GM11168 (cell line): Measurements from ENCODE around the gene TRIB2.
"Not testable (repeated sequence)": the region's sequence is repeated elsewhere in the genome, so short reads cannot be mapped to it uniquely, and the experiment has no call there.

Source experiments
- in situ Hi-C: fragments of 300-500 bp; cut with MboI; formaldehyde crosslinking; loops from one replicate; pipeline ENCODE4 v1.12.0; 2022; ENCODE audit warnings: low sequenced_read_pairs; ENCODE audit not compliant: unreplicated experiment

Gene TRIB2

DNA sequence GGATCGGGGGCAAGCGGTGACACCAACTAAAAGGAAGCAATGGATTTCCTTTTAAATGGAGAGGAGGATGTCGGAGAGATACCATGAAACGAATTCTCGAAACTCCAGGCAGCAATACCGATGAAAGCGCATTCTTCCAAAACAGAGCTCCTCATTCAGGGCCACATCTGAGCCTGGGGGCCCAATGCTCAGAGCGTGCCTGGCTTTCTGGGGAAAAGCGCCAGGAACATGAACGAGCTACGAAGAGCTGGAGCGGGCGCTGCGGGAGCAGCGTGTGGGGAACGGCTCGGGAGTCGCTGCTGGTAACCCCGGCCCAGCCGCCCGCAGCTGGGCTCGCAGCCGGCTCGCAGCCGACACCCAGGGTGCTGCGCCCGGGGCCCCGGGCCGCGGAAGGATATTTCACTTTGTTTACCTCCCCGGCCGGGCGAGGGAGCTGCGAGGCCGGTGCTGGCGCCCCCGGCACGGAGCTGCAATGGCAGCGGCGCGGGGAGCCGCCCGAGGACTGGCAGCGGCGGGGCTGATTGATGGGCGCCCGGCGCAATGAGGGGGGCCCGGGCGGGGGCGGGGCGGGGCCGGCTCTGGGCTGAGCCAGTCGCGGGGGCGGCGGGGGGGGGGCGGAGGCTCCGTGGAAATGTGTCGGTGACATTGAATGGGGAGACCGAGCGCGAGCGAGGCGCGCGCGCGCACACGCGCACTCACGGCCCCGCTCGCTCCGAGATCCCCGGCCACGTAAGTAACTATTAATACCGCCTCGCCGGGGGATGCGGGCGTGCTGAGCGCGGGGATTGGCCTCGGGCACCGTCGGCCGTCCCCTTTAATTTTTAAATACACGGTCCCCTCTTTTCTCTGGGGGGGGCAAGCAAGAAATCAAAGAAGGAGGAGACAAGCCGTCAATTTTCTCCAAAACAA lies at the start of gene TRIB2:
Gene TRIB2, plus strand, starts transcription at position 655 of the 909 bp plus-strand sequence. CDS start 1,372 bp downstream, outside the sequence.
- in situ Hi-C loops: loop anchor here (25.0 kb wide), 4 partner anchors 304 to 854 kb away; no protein-coding TSS in a partner anchor

DNA sequence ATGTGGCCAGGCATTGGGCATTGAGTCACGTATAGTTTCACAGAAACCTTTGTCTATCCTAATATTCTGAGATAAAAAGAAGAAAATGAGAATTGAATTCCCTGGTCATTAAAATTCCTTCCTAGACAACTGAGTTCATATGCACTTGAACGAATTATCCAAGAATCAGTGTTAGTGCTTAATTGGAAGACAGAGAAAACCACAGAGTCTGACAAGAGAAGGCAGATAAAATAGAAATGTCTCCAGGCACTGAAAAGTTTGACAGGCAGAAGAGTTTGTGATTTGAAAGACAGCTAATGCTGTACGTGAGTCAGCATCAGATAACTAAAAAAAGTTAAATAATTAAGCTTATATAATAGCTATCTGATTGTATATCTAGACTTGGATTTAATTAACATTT lies 47.7 kb upstream of the TRIB2 start:
- in situ Hi-C loops: no loop called here

DNA sequence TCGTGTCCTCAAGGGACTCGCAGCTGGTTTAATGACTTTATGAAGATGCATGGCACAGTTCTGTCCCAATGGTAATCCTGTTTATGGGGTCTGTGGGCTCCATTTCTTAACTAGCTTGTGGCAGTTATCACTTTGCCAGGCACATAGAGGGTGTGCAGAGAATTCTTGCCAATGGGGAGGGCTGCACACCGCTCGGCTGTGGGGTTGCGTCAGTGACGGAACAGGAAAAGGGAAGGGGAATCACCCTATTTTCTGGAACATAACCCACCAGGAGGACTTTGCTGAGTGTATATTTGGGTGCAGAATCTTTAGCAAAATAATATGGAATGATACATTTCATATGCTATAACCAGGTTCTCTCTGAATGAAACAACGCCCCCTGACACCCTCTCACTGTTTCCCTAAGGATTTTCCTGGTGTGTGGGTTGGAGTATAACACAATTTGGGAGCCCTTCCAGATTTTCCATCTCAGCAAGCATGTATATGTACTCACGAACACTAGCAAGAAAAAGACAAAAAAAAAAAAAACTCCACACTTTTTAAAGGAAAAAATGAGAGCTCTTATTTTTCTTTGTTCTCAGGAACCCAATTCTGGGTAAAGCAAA lies 43.9 kb upstream of the TRIB2 start:
- in situ Hi-C loops: no loop called here

DNA sequence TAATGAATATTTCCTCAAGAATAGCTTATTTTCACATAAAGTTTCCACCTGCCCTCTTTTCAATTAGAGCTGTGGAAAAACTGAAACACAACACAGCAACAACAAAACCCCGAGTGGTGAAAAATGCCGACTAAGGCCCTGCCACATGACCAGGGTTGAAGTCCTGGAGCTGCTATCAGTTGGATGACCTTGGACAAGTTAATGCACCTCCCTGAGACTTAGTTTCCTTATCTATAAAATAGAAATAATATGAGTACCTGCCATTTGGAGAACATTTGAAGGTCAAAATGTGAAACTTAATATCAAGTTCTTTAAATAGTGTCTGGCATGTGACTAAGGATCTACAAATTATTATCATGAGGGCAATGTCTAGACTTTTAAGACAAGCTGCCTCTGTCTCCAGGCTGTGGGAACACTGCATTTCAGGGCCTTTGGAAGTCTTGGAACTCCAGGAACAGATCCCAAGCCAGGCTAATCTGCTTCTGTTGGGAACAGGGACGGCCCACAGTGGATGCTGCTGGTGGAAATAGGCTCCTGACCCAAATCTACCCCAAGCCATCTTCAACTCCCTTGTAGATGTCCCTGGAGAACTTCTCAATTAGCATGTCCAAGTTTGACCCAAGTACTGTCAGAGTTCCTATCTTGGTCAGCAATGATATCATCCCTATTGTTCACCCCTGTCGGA lies 42.0 kb upstream of the TRIB2 start:
- in situ Hi-C loops: no loop called here

DNA sequence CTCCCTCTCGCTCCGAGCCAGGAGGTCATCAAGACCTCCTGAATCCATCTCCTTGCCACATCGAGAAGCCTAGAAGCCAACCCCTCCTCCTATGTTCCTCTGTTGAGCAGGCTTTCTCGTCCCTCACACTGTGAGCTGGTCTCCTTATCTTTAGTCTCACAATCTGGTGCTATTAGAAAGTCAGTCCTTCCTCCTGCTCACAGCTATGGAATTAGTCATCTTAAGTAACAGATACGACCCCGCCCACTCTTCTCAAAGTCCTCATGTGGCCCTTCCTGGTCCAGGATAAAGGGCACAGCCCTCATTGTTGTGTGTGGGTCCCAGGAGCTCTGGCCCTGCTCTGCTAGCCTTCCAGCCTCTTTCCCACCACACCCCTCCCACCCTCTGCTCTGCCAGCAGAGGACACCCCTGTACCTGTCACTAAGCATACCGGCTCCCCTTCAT lies 41.4 kb upstream of the TRIB2 start:
- in situ Hi-C loops: no loop called here

DNA sequence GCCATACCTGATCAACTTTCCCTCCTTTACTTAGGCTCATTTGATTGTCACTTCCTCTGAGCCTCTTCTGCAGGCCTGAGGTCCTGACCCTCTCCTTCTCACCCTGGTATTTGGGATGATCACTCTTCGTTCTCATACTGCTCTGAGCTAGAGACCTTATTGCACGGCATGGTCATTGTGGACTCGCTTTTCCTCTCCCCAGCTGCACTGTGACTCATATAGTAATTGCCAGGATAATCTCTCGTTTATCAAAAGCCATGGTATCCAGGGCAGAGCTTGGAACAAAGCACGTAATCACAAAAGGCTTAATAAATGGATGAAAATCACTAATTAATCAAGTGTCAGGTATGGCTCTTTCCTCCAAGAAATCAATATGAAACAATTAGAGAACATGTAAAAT lies 40.9 kb upstream of the TRIB2 start:
- in situ Hi-C loops: no loop called here

DNA sequence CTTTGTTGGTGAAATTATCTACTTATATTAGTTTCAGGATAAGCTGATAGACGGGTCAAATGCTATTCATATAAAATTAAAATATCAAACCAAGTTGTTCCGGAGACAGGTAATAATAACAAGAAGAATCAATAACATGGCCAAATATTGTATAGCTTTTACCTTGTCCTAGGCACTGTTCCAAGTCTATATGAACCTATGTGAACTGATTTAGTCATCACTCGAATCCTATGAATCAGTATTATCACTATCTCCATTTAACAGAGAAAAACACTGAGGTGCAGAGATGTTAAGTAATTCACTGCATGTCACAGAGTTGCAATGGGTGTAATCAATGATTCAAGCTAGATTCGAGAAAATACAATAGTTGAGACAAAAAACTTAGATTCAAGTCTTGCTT lies 40.0 kb upstream of the TRIB2 start:
- in situ Hi-C loops: no loop called here

DNA sequence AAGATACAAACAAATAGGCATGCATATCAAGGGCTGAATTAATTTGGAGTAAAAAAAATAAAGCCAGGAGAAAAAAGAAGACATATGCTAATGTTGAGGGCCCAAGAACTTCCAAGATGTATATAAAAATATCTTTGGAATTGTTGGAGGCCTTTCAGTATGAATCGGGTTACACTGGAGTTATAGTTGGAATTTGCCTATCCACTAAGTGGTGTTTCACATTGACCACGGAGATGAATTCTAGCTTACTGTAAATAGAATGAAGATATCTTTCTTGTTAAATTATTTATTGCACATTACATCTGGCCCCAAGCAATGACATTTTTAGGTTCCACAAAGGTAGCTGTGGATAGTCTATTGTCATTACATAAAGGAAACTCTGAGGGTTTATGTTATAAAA lies 38.5 kb upstream of the TRIB2 start:
- in situ Hi-C loops: no loop called here

DNA sequence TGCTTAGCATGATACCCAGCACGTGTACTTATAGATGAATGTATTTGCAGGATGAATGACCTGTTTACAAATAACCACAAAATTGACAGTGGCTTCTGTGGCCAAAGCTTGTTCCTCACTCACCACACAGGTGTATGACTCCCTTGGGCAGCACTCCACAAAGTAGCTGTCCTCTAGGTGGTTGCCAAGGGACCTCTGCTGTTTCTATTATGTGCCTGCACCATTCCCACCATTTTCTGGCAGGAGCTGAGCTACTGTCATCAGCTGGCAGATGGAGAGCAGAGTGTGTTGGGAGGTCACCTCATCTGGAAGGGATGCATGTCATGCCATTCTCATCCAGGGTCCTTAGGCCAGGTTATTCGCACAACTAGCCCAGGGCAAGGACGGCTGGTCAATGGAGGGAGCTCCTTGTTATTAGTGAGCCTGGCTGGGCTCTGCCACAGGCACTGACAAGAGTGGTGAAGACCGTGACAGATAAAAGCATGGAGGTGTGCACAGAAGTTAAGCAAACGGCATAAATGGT lies 37.1 kb upstream of the TRIB2 start:
- in situ Hi-C loops: no loop called here

DNA sequence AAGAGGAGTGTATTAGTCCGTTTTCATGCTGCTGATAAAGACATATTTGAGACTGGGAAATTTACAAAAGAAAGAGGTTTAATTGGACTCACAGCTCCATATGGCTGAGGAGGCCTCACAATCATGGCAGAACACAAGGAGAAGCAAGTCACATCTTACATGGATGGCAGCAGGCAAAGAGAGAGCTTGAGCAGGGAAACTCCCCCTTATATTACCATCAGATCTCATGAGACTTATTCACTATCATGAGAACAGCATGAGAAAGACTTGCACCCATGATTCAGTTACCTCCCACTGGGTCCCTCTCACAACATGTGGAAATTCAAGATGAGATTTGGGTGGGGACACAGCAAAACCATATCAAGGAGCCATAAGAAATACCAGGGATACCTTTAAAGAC lies 36.6 kb upstream of the TRIB2 start:
- in situ Hi-C loops: not testable (repeated sequence)

DNA sequence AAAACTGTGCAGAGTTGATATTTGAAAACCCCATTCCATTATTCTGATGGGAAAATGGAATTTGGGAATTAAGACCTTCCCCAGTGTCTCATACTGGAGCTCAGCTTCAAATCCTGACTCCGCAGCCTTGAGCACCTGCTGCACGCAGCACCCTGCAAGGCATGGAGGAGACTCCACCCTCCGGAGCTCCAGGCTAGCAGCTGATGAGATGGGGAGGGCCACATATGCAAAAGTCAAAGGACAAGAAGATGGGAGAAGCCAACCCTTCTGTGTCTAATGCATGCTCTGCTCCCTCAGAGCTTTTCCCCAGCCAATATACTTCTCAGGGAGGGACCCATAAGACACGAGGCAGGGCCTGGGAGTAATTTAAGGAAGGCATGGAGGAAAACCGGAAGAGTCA lies 34.7 kb upstream of the TRIB2 start:
- in situ Hi-C loops: no loop called here

DNA sequence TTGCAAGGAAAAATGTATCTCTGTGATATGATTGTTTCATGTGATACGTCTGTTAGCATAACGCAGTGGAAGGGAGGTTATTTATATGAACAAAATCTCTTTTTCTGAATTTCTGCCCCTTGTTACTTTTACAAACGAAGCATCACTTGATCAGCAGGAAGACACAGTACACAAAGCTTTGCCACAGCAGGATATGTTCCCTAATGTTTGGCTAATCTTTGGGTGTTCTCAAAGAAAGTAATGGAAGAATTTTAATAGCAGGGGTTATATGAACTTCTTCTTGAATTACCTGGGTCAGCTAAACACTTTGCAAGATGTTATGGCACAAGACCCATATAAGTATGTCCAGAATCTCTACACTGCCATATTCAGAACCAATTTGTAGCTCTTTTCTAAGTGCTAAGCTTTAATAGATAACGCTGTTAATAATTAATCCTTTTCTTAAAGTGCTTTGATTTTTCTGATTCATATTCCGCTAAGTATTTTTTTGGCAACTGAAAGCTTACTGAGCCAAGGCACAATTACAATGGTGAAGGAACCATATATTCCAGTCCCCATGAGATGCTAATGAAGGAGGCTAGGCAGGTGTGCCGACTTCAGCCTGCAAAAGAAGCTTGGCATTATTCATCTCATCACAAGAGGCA lies 33.2 kb upstream of the TRIB2 start:
- in situ Hi-C loops: no loop called here

DNA sequence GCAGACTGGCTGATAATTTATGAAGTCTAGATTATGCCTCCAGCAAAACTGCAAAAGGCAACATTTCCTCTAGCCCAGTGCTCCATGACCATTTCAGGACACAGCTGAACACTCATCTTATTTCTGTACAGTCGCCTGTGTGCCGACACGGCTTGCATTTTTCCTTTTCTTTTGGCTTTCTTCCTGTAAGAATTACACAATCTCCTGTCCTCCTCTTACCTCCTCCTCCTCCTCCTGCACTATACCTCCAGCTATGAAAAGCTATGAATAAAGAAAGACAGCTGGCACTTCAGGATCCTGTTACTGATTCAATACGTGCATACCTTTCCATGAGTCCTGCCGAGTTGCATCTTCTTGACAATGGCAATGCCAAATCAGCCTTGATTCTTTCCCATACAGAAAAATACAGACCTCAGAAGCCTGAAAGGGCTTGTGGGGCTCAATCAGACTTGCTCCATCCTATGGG lies 32.2 kb upstream of the TRIB2 start:
- in situ Hi-C loops: no loop called here

DNA sequence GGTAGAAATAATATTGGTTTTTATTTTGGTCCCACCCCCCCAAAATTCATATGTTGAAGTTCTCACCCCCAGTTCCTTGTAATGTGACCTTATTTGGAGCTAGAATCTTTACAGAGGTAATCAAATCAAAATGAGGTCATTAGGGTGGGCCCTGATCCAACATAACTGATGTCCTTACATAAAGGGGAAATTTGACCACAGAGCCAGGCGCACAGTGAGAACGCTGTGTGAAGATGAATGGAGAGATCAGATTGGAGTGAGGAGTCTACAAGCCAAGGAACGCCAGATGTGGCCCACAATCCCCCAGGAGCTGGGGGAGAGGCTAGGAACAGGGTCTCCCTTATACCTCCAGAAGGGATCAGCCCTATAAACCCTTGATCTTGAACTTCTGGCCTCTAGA lies 31.6 kb upstream of the TRIB2 start:
- in situ Hi-C loops: no loop called here

DNA sequence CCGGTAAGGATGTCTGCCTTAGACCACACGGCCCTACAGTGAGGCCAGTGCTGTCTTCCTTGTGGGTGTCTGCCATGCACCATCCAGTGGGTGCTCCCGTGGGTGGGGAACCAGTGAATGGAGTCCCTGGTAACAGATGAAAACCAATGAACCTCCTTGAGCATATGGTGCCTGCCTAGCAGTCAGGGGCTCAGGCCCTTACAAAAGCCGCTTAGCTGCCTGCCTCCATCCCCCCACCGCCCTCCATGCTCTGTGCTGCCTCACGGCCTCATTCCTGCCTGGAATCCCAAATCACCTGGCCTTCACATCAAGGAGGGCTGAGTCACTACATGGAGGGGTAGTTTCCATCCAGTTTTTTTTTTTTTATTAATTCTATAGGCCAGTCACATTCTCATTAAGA lies 30.8 kb upstream of the TRIB2 start:
- in situ Hi-C loops: no loop called here

DNA sequence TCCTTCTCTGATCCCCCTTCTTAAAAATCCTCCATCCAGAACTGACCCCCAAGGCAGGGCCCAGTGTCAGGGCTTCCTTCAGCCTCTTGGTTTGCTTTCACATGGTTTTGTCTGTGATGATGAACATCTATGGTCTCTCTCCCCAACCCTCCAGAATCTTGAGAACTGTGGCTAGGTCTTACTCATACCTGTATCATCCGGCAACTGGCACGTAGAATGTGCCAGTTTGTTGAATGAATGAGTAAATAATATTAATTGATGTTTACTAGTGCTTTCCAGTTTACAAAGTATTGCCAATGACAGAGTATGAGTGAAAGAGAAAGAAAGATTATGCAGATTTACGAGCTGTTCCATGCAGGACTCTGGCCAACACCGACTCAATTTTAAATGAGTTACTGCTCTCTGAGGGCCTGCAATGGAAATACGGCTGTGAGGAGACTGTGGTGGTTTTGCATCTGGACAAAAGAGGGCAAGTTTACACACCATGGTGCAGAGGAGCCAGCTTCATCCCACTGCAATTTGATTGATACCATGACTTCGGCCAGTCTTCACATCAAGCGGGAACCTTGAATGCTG lies 29.9 kb upstream of the TRIB2 start:
- in situ Hi-C loops: no loop called here

DNA sequence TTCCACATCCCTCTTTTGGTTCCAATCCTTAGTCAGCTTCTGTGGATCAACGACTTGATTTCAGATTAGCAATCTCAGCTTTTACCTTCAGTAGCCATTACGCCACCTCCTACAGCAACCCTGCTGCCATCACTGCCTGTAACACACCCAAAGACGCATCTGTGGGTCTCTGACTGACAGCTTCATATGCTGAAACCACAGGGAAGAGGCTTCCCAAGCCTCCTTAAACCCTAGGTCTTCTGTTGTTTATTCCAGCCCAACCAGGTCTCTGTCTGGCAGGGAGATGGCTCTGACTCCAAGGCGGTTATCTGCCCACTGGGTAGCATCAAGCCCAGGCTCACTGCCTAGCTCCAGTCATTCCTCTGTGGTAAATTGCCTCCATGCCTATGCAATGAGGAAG lies 28.6 kb upstream of the TRIB2 start:
- in situ Hi-C loops: no loop called here

DNA sequence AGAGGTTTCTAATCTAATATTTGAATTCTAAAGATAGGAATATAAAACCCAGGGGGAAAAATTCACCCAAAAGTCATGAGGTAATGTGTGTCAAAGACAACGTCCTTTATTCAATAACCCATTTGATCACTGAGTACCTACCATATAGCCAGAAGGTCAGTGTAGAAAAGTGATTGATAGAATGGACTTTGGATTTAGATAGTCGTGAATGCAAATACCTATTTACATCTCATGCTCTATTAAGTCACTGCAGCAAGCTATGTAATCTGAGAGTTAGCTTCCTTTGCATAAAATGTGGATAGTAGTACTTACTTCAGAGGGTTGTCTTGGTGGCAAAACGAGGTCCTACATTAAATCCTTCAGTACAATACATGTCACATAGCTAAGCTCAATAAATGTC lies 27.8 kb upstream of the TRIB2 start:
- in situ Hi-C loops: no loop called here

DNA sequence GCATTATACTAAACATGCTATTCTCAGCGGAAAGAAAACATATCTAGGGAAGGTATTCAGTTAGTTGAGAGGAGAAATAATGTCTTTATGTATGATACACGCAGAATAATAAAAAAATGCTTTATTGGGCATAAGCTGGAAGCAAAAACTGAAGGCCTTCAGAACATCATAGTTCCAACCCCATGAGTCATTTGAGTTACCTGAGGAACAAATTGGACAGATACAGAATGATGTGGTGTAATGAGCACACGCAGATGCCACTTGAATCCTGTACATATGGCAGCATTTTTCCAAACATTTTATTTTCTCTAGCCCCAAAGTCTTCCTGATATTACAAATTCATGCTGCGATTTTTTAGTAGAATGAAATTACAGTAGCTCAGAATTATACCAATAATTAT lies 23.2 kb upstream of the TRIB2 start:
- in situ Hi-C loops: no loop called here
